Muscle of leg (tissue), 11 donors: ENCODE results near the gene A2ML1. TPM values are rescaled to one million over a fixed set of nuclear protein-coding genes. Genes with fewer than 3 reads are reported as not detected.
"Not testable (repeated sequence)": the region's sequence is repeated elsewhere in the genome, so short reads cannot be mapped to it uniquely, and the experiment has no call there.

Experiments used
- DNase-seq: peaks from one replicate; pipeline ENCODE4 v3.0.0; 2013
- H3K27ac ChIP-seq: one replicate; pipeline ENCODE4 v1.5.1; 2013; ENCODE audit warnings: mild to moderate bottlenecking, low read length, control low read depth
- H3K27me3 ChIP-seq: one replicate; pipeline ENCODE4 v1.6.1; 2013; ENCODE audit warnings: low read length; ENCODE audit not compliant: control insufficient read depth, insufficient read depth
- H3K36me3 ChIP-seq: one replicate; pipeline ENCODE4 v1.6.1; 2013; ENCODE audit warnings: low read length; ENCODE audit not compliant: control insufficient read depth, insufficient read depth
- H3K4me1 ChIP-seq: one replicate; pipeline ENCODE4 v1.6.1; 2013; ENCODE audit warnings: low read length; ENCODE audit not compliant: control insufficient read depth, insufficient read depth
- H3K4me3 ChIP-seq: one replicate; pipeline ENCODE4 v1.5.1; 2013; ENCODE audit warnings: low read length, control low read depth
- H3K9me3 ChIP-seq: replicated peaks from 2 replicates; pipeline ENCODE4 v1.6.1; 2013; ENCODE audit warnings: low read depth, low read length; ENCODE audit not compliant: control insufficient read depth
- WGBS: methylation state at CpG from one replicate; pipeline ENCODE4 v1.1.5; 2013; ENCODE audit warnings: missing lambda C conversion rate; ENCODE audit not compliant: insufficient coverage; 5-methylcytosine and 5-hydroxymethylcytosine counted together
- polyA plus RNA-seq, 8 donors: library from polyadenylated mRNA; unstranded; fragments of 120-200 nt; gene quantifications; one replicate each; pipeline versions ENCODE4 v1.2.1 to v1.2.3, GENCODE V29; 2013; ENCODE audit warnings: inconsistent platforms in 1 of 8, low replicate concordance in 1 of 8; ENCODE audit not compliant: insufficient read length in 8 of 8, insufficient read depth in 1 of 8
- total RNA-seq: library from RNA; stranded (reverse); fragments of 120-200 nt; gene quantifications from one replicate; pipeline ENCODE4 v1.2.4, GENCODE V29; 2013

A2ML1 gene
- total and polyA plus RNA-seq, 9 donors = 0.02 to 6.5 (median 0.33) TPM; not detected in 2

DNA sequence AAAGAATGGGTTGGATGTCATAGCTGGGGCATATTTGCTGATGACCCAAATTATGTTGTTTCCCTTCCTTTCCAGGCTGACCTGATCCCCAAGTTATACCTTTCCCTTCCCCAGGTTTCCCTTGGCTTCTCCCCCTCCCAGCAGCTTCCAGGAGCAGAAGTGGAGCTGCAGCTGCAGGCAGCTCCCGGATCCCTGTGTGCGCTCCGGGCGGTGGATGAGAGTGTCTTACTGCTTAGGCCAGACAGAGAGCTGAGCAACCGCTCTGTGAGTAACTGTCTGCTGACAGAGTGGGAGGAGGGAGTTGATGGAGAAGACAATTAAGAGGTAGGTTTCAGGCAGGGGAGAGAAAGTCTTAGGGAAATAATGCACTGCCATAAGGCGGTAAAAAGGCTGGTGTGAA lies 25.0 kb downstream of the A2ML1 start:
- 63% methylated on average over 6 of the region's 6 CpGs for WGBS
- H3K27me3 ChIP-seq = no peaks in the 10 kb centered on the region

GRCh38 chr12:8849876-8850275 lies 27.5 kb downstream of the A2ML1 start:
- H3K36me3 ChIP-seq = no peaks in the 10 kb centered on the region
- 38% methylated on average over 4 of the region's 5 CpGs for WGBS
- no peaks in the 10 kb centered on the region for H3K27me3 ChIP-seq
- no peak overlapping the region for H3K4me3 ChIP-seq
- H3K9me3 ChIP-seq = no peaks in the 10 kb centered on the region
- peak; percentile 53 for DNase-seq
- H3K27ac ChIP-seq = no peak overlapping the region
- no peaks in the 10 kb centered on the region for H3K4me1 ChIP-seq

More for the DNA sequence above, 25.0 kb downstream of the A2ML1 start:
- Histone ChIP-seq H3K4me3 (no peak overlapping the region), H3K27ac (no peak overlapping the region), H3K36me3 (no peaks in the 10 kb centered on the region), H3K4me1 (no peaks in the 10 kb centered on the region), H3K9me3 (no peaks in the 10 kb centered on the region)
- DNase-seq = peak; percentile 27

DNA sequence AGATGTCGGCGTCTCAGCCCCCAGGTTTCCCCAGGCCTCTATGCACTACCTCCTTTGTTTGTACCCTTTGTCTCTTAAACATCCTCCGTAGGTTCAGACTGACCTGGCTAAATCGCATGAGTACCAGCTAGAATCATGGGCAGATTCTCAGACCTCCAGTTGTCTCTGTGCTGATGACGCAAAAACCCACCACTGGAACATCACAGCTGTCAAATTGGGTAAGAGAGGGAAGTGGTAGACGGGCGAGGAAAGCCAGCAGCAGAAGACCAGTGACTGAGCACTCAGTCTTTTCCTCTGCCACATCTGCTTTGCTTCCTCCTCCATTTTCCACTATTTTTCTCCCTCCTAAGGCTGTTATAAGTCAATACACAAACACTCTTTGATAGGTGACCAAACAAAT lies 29.7 kb downstream of the A2ML1 start:
- H3K4me3 ChIP-seq = no peak overlapping the region
- peak; percentile 69 for DNase-seq
- no peaks in the 10 kb centered on the region for H3K4me1 ChIP-seq
- 100% methylated on average over 1 of the region's 7 CpGs for WGBS
- H3K27me3 ChIP-seq = no peaks in the 10 kb centered on the region
- no peaks in the 10 kb centered on the region for H3K9me3 ChIP-seq
- no peaks in the 10 kb centered on the region for H3K36me3 ChIP-seq
- no peak overlapping the region for H3K27ac ChIP-seq

DNA sequence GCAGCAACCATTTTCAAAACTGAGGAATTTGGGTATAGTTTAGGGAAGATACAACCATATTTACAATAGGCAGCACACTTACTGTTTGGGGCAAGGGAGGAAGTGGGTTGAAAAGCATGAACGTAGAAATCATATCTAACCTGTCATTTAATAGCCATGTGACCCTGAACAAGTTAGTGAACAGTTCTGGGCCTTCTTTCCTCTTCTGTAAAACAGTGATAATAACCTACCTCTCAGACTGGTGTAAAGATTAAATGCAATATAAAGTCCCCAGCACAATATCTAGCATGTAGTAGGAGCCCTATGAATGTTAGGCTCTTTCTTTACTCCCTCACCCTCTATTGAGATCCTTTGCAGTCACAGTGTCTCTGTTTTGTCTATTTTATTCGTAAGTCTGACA lies 33.5 kb downstream of the A2ML1 start:
- H3K9me3 ChIP-seq = no peaks in the 10 kb centered on the region
- H3K27me3 ChIP-seq = no peaks in the 10 kb centered on the region
- no peak overlapping the region for H3K4me3 ChIP-seq
- no peak overlapping the region for H3K27ac ChIP-seq
- WGBS = no CpG with 5 or more reads among the region's 2 CpGs
- no peaks in the 10 kb centered on the region for H3K4me1 ChIP-seq
- H3K36me3 ChIP-seq = no peaks in the 10 kb centered on the region
- DNase-seq = no peak

DNA sequence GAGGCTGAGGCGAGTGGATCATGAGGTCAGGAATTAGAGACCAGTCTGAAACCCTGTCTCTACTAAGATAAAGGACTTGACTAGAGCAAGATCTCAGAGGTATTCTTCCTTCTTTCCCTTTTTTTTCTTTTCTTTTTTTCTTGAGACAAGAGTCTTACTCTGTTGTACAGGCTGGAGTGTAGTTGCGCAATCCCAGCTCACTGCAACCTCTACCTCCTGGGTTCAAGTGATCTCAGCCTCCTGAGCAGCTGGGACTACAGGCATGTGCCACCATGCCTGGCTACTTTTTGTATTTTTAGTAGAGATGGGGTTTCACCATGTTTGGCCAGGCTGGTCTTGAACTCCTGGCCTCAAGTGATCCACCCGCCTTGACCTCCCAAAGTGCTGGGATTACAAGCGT lies 37.0 kb downstream of the A2ML1 start:
- not testable (repeated sequence) for H3K36me3 ChIP-seq, H3K27ac ChIP-seq, H3K4me3 ChIP-seq, DNase-seq, H3K4me1 ChIP-seq, H3K27me3 ChIP-seq, H3K9me3 ChIP-seq
- 80% methylated on average over 1 of the region's 4 CpGs for WGBS

DNA sequence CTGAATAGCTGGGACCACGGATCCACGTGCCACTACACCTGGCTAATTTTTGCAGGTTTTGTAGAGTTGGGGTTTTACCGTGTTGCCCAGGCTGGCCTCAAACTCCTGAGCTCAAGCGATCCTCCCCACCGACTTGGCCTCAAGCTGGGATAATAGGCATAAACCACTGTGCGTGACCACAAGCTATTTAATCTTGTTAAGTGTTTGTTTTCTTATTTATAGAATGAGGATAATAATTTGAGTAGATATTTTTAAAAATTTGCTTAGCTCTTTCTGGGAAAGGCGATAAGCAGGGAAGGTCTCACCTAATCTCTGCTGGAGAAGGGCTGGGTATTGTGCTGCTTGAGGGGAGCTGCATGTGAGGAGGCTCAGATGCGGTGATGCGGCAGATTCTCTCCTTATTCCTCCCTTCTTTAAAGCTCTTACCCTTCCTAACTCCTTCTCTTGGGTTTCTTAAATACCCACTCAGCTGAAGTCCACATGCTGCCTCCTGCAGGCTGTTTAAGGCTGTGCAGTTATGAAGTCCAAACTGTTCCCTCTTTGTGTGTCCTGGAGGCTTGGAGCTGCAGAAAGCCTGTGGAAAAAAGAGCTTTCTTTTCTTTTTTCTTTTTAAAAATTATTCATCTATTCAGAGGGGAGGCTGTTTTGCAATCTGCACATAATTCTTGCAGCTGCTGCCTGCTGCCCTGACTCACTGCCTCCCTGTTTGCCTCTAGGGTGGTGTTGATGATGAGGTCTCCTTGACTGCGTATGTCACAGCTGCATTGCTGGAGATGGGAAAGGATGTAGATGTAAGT lies 37.9 kb downstream of the A2ML1 start:
- Histone ChIP-seq H3K9me3 (no peaks in the 10 kb centered on the region), H3K4me1 (no peaks in the 10 kb centered on the region), H3K36me3 (no peaks in the 10 kb centered on the region), H3K27ac (no peak overlapping the region), H3K4me3 (no peak overlapping the region), H3K27me3 (no peaks in the 10 kb centered on the region)
- DNase-seq = peak; percentile 70
- WGBS = 80% methylated on average over 1 of the region's 10 CpGs

- Histone ChIP-seq H3K4me1 (no peaks in the 10 kb centered on the region), H3K36me3 (no peaks in the 10 kb centered on the region), H3K4me3 (no peak overlapping the region), H3K27me3 (no peaks in the 10 kb centered on the region), H3K27ac (no peak overlapping the region), H3K9me3 (no peaks in the 10 kb centered on the region)
- DNase-seq = no peak
- no CpG with 5 or more reads among the region's 2 CpGs for WGBS
Observed at GRCh38 chr12:8866429-8866828, 44.0 kb downstream of the A2ML1 start.

- no peaks in the 10 kb centered on the region for H3K36me3 ChIP-seq
- H3K27me3 ChIP-seq = no peaks in the 10 kb centered on the region
- H3K4me1 ChIP-seq = no peaks in the 10 kb centered on the region
- no peak for DNase-seq
- H3K4me3 ChIP-seq = no peak overlapping the region
- no peaks in the 10 kb centered on the region for H3K9me3 ChIP-seq
- H3K27ac ChIP-seq = no peak overlapping the region
Observed at GRCh38 chr12:8867009-8867408, 44.6 kb downstream of the A2ML1 start.

DNA sequence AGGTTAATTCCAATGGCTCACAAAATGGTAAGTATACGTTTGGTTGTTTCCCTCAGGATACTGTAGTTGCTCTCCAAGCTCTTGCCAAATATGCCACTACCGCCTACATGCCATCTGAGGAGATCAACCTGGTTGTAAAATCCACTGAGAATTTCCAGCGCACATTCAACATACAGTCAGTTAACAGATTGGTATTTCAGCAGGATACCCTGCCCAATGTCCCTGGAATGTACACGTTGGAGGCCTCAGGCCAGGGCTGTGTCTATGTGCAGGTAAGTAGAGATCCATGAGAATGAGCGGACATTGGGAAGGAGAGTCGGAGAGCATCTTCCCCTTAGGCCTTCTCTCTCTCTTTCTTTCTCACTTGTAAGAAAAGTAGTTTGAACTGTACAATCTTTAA lies 45.4 kb downstream of the A2ML1 start:
- WGBS = 70% methylated on average over 3 of the region's 6 CpGs
- DNase-seq = no peak
- Histone ChIP-seq H3K27ac (no peak overlapping the region), H3K36me3 (no peaks in the 10 kb centered on the region), H3K9me3 (no peaks in the 10 kb centered on the region), H3K27me3 (no peaks in the 10 kb centered on the region), H3K4me3 (no peak overlapping the region), H3K4me1 (no peaks in the 10 kb centered on the region)

GRCh38 chr12:8870586-8870985 lies 48.2 kb downstream of the A2ML1 start:
- H3K27ac ChIP-seq = peak overlapping the region; percentile 70
- H3K36me3 ChIP-seq = no peaks in the 10 kb centered on the region
- no peaks in the 10 kb centered on the region for H3K27me3 ChIP-seq
- WGBS = no CpG with 5 or more reads among the region's 1 CpG
- H3K4me1 ChIP-seq = no peaks in the 10 kb centered on the region
- peak; percentile 45 for DNase-seq
- no peak overlapping the region for H3K4me3 ChIP-seq
- no peaks in the 10 kb centered on the region for H3K9me3 ChIP-seq

DNA sequence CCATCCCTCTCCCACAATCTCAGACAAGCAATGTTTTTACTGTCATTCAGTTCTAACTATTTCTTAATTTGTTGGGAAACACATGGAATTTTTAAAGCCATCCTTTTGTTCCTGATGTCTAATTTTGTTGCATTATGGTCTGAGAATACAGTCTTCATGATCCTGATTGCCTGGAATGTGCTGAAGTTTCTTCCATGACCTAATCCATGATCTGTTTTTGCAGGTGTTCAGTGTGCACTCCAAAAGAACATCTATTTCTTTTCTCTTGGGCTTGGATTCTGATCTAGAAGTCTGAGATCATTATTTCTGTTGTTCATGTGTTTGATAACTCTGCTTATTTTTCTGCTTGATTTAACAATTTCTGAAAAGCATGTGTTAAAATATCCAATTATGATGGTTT lies 48.6 kb downstream of the A2ML1 start:
- Histone ChIP-seq H3K27ac (peak overlapping the region; percentile 70), H3K36me3 (no peaks in the 10 kb centered on the region), H3K27me3 (no peaks in the 10 kb centered on the region), H3K4me3 (no peak overlapping the region), H3K9me3 (no peaks in the 10 kb centered on the region), H3K4me1 (no peaks in the 10 kb centered on the region)
- DNase-seq = peak; percentile 87
